Gastrocnemius medialis (tissue), 4 donors: Measurements from ENCODE around the gene DNM3.

ENCODE experiments used
- POLR2A ChIP-seq, 2 donors: fragments of 450-650 bp; IDR thresholded peaks; one replicate each; pipeline ENCODE4 v1.6.1; 2017; ENCODE audit warnings: antibody characterized with exemption in 2 of 2, mild to moderate bottlenecking in 2 of 2, moderate library complexity in 2 of 2
- TF ChIP-seq, protein P1 (sequence below), 5 experiments: fragments of 450-650 bp in 3 of 5; fragments of 200-600 bp in 2 of 5; sonication (generic) in 2 of 5; IDR thresholded peaks in 4 of 5; conservative IDR thresholded peaks in 1 of 5; 1 replicate in 4 of 5; 2 replicates in 1 of 5; pipeline ENCODE4 v1.5.1; 2016 to 2019; ENCODE audit warnings: antibody characterized with exemption in 5 of 5, mild to moderate bottlenecking in 3 of 5, moderate library complexity in 3 of 5

DNA sequence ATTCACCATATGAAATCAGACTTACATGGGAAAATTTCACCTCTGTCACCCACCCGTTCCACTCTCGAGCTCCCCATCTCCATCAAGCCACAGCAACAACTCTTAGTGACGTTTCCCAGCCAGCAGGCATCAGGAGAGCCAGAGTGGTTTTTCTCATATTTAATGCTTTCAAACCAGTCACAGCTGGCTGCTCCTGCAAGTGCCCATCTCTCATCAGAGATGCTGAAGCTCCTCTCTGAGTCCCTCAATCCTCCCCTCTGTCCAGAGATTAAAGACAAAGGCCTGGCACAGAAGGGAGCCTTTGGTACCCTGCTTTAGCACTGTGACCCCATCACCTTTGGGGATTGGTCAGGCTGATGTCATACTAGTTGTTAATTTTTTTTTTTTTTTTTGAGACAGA lies 277.3 kb downstream of the DNM3 start:
- TF ChIP-seq, protein P1, sequence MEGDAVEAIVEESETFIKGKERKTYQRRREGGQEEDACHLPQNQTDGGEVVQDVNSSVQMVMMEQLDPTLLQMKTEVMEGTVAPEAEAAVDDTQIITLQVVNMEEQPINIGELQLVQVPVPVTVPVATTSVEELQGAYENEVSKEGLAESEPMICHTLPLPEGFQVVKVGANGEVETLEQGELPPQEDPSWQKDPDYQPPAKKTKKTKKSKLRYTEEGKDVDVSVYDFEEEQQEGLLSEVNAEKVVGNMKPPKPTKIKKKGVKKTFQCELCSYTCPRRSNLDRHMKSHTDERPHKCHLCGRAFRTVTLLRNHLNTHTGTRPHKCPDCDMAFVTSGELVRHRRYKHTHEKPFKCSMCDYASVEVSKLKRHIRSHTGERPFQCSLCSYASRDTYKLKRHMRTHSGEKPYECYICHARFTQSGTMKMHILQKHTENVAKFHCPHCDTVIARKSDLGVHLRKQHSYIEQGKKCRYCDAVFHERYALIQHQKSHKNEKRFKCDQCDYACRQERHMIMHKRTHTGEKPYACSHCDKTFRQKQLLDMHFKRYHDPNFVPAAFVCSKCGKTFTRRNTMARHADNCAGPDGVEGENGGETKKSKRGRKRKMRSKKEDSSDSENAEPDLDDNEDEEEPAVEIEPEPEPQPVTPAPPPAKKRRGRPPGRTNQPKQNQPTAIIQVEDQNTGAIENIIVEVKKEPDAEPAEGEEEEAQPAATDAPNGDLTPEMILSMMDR (IDR thresholded peaks at IDR 0.05 in 4 of 5, conservative IDR thresholded peaks at IDR 0.05 in 1 of 5) = no peak
- no peak for TF ChIP-seq POLR2A (IDR thresholded peaks at IDR 0.05)
